ENCODE data around the gene ERCC5.

The ERCC5 gene

DNA sequence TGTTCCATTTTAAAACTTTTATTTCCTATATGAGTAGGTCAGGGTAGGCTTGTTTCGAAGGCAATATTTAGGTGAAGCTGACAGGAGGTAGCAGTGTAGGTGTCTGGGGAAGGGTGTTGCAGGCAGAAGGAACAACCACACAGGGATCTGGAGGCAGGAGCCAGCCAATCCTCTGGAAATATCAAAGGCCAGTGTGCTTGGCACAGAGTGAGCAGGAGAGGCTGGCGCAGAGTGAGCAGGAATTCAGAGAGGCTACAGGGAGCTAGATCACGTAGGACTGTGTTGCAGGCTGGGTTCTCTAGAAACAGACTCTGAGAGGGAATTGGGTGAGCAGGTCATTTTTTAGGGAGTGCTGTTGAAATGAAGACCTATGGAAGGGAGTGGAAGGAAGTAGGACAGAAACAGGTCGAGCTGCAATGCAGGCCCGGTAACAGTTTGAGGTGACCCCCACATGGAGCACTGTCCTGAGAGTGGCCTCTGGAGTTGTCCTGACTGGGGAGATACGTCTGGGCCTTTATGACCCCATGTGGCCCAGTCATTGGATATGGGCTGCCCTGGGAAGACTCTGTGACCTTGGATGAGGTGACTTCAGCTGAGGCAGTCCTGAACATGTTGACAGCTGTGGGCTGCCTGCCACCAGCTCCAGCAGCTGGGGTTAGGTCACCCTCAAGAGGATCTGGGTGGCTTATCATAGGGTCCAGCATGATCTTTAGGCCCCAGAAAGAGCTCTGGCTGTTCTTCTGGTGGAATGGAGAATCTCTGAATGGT, 51.7 kb downstream of the ERCC5 start:
- DNase-seq: no peak

DNA sequence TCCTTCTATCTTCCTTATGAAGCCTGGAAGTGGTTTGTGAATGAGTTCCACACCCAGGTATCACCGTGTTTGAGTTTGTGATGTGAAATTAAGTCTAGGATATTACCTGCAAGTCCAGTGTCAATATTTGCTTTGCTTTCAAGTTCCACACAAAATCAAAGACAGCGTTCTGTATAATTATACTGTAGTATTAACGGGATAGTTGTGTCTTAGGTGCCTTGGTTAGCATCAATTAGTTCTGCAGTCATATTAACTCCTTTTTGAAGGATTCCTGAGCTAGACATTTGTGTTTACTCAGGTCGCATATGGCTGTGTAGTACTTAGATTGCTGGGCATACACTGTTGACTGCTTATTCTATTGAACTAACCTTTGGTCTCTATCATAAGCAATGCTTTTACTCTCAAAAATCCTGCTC, 54.4 kb downstream of the ERCC5 start:
- no peak for DNase-seq

DNA sequence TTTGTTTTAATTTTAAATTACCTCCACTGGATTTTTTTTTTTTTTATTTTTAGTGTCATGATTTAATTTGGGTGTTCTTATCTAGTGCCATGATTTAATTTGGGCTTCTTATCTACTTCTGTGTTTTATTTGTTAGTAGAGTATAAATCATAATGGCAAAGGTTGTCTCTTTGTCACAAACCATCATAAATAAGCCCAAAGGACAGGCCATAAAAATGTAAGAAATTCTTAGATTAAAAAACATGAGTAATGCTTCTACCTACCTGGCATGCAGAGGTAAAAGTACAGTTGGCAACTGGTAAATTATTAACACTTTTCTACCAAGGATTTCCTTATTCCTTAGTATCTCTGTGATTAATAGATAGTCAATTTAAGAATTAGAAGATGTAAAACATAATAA, 55.2 kb downstream of the ERCC5 start:
- DNase-seq: no peak

DNA sequence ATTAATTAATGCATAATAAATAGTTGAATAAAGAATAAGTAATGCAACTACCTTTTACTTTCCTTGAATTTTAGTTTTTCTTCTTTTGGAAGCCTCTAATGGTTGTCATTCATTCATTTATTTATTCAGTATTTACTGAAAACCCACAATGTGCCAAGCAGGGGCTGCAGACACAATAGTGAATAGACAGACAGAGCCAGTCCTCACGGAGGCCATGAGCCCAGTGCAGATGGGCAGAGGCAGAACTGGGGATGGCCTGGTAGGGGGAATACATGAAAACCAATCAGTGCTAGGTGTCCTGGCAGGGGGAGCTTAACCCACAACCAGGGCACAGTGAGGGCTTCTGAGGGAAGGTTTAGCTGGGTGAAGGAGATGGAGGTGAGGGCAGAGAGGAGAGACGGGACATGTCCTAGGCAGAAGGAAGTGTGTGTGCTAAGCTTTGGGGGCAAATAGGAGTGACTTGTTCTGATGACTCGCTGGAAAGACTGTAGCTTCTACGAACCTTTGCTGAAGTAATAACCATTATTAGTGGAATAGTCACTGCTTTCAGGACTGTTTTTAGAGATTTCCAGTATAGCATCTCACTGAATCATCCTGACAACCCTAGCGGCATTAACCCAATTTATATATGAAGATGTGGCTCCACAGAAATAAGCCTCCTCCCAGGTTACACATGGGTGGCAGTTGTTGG, 55.9 kb downstream of the ERCC5 start:
- no peak for DNase-seq

DNA sequence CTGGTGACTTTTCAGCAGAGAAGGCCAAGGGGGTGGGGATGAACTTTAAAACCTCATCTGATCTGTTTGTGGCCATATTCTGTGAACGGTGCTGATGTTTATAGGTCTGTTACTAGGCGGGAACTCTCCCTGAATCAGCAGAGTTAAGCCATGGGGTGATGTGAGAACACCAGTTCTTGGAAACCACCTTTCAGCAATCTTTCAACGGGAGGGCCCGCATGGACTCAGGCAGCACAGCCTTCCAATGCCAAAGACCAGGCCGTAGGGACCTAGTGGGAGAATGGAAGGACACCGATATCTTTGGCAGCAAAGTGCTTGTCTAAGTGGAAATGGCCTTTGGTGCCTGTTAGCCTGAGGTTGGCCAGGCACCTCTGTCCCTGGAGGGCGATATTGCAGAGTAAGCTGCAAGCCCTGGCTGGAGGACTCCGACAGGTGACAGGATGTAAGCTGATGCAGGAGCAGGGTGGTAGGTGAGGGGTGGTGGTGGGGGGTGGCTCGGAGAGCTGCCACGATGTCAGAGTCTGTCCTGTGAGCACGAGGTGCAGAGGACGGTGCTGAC, 57.0 kb downstream of the ERCC5 start:
- no peak for DNase-seq

DNA sequence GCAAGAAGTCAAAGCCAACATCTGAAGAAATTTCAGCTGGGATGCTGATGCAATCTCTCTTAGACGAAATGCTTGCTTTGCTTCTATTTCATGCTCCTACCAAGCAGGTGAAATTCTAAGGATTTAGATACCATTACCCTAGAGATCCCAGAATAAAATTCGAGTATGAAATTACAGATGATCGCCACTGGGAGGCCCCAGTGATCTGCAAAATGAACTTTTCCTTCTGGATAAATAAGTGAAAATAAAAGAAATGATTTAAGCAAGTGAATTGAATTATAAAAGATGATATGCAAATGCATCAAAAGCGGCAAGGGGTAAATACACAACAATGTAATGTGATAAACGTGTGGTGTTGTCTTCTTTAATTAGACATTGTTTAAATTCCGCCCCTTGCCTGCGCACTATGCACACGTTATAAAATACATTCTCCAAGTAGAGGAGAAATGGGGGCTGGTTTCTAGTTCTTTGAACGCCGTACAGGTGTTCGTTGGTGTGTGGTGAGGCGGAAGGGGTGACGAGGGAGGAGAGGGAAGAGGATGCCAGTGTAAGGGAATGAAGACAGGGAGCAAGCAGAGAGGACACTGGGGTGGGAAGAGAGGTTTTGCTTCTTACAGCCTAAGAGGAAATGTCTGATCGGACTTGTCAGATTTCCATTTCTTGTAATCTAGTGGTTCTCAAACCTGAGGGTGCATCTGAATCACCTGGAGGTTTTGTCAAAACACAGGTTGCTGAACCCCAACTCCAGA, 58.0 kb downstream of the ERCC5 start:
- DNase-seq: no peak

DNA sequence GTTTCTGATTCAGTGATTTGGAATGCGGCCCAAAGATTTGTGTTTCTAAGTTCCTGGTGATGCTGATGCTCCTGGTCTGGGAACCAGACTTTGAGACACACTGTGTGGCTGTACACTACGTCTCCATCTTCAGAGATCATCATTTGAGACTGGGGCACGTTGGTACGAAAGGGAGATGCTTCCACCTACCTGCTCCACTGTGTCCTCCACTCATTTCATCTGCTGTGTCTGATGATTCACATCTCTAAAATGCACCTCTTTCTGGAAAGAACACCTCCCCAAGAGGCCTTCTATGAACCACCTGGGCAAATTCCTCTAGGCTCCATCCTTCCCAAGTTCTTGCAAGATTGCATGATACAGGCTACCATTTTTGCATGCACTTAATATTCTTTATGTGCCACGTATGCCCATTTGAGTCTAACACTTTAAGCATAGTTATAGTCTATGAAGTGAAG, 58.6 kb downstream of the ERCC5 start:
- DNase-seq: no peak

DNA sequence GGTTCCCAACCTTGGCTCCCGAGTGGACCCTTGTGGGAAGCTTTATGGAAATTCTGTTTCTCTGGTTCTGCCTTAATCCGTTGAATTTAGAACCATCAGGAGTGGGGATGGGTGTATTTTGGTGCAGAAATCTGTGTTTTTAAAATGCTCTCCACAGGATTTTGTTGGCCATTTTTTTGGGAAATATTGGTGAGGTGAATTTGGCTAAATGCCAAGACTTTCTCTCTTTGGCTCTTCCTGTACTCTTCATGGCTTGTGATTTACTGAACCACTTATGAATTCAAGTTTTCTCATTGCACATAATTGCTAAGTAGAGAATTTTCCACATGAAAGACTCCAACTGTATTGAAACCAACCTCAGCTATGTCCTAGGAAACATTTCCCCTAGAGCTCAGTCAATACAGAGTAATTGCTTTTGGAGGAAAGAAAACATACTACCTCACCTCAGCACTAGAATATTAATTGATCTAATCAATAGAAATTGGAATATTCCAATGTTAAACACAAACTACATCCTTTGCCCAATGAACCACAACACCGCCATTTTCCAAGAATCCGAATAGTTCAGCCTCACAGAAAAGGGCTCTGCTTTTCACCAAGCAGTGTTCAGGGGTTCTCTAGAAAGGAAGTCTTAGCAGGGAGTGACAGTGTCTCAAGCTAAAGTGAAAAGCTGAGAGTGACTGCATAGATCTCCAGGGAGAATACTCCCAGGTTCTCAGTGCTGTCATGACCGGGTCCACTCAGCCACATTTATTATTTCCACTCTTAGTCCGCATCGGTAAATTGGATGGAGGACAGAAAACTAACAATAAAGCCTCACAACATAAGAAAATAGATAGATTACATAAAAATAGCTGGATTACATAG, 60.3 kb downstream of the ERCC5 start:
- no peak for DNase-seq

DNA sequence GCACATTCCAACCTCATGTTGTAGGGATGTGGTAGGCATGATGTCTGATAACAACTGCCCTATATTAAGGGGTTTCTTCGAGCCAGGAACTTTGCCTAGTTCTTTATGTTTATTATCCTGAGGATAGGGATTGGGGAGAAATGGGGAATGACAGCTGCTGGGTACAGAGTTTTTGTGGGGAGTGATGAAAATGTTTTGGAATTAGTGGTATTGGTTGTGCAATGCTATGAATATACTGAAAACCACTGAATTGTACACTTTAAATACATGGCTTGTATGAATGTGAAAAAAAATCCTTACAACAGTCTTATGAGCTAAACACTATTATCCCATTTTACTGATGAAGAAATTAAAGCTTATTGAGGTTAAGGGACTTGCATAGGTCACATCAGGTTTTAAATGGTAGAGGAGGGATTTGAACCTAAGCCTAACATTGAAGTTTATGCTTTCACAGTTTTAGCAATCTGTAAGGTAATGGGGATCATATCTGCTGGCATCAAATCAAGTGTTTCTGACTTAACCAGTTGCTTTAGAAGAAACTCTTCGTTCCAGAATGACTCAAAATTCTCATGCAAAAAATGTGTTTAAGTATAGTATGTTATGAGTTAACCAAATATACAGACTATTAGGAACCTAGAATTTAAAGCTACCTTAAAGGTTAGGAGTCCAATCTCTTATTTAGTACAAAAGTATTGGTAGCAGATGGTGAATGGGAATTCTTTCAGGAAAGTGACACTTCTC, 61.4 kb downstream of the ERCC5 start:
- no peak for DNase-seq

DNA sequence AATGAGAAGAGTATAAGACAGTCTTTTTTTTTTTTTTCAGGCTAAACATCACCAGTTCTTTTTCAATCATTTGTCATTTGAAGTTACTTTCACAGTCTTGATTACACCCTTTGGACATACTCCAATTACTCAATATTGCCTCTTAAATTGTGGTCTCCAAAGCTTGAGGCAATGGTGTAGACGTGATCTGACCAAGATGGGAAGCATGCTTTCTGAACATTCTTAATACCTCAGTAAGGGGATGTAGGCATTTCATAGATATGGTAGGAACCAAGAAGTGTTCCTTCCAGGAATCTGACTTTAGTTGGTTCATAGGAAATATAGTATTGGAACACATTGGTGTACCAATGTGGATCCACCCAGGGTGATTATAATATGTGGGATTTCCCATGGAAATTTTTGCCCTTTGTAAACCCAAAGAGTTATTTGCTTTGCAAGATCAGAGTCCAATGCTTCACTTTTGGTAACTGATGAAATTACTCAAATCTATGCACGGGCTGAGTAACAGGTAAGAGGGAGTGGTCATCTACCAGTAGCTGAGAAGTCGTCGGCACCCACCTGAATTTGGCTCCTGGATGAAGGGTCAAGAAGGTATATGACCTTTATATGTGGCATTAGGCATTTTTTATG, 62.2 kb downstream of the ERCC5 start:
- no peak for DNase-seq

DNA sequence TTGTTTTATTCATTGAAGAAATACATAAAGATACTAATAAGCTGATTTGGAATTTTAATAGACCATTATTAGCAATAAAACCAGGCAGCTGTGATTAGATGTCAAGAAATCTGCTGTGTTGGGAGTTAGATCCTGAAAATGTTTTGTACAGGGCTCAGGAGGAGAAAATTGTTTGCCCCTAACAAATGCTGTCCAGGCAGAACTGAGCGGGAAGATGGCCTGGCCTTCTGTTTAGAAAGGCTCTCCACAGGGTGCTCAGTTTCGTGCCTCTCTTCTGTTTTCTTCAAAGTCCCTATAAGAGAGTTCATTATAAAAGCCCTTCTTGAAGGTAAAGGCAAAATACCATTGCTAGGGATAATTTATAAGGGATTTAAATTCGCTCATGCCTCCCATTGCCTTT, 64.1 kb downstream of the ERCC5 start:
- DNase-seq: no peak

DNA sequence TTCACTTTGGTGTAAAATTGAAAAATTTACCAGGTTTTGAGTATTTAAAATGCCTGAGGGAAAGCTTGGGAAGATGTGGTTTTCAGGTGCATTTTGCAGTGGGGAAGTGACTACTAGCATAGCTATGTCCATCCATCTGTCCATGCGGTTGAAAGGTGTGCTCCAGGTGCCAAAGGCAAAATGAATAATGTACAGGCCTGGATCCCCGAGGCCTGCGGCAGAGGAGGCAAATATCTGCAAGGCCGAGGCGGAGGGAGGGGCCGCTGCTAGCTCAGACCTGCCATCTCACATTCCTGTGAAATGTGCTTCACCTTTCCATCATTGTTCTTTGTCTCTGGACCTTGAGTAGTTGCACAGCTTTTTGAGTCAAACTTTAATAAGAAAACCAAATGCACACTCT, 65.5 kb downstream of the ERCC5 start:
- DNase-seq: no peak

DNA sequence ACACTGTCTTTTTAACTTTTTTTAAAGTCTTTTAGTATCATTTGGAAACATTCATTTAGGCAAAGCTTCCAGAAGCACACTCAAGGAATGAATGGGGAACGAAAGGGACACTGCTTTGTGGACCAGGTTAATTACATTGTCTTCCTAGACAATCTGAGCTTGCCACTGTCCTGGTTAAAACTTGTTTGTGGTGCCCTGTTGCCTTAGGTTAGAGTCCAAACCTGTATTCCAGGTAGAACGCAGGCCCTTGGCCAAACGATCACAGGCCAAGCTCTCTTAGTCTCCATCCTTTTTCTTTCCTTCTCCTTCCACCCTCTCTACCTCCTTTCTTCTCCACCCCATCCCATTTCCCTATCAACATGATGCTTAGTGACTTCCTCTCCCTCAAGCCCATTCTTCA, 66.8 kb downstream of the ERCC5 start:
- no peak for DNase-seq

DNA sequence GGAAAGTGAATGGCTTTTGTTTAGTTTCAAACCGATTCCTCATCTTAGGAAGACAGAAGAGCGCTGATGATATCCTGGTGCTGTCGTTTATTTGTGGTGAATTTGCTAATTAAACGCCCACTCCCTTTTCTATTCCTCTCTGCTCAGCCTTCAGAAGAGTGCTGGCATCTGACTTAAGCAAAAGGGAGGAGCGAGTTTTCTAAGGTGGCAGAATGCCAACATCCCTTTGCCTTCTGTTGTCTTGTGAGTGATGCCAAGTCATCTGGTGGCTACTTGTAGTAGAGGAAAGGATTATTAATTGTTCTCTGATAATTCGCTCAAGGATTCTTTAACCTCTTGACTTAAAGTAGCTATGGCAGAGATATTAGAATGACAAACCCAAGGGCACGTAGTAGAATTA, 68.1 kb downstream of the ERCC5 start:
- no peak for DNase-seq

DNA sequence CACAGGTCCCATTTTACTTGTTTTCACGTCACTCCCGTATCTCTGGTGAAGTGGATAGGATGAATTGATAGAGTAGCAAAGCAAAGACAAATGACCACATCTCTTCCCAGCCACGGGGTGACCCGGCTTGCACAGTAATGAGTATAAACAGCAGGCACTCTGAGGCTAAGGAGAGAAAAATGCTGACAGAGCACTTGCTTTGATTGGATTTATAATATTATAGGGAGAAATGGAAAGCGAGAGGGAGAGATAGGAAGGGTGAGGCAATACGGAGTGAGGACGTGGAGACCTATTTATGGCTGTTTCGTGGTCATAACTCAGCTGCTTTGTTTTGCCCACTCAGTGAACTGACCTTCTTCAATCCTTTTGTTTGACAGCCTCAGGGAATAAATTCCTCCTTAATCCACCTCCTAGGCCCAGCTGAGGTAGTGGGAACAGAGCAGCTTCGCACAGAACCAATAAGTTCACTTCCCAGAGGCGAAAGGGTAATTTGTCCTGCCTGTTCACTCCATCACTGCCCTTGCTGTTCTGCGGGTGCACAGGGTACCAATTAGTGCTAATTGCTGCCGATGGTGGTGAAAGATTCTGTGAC, 68.6 kb downstream of the ERCC5 start:
- no peak for DNase-seq

DNA sequence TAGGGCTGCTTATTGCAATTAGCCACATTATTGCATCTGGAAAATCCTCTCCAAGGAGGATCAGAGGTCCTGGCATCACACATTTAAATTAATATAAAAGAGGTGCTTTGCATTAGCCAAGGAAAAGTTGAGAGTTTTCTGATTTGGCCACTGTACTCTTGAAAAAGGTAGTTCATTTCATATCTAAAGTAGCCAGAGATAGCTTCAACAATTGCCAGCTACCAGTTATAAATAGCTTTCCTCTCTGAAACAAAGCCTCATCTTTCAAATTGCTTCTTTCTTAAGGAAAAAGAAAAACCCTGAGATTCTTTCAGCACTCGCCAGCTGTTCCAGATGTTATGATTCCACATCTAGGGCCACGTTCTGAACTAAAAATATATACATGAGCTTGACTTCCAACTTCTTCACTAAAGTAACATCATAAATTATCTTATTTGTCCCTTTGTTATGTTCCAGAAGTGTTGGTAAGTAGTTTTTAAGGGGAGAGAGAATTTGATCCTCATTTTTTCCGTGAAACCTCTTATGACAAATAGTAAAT, 69.6 kb downstream of the ERCC5 start:
- no peak for DNase-seq

DNA sequence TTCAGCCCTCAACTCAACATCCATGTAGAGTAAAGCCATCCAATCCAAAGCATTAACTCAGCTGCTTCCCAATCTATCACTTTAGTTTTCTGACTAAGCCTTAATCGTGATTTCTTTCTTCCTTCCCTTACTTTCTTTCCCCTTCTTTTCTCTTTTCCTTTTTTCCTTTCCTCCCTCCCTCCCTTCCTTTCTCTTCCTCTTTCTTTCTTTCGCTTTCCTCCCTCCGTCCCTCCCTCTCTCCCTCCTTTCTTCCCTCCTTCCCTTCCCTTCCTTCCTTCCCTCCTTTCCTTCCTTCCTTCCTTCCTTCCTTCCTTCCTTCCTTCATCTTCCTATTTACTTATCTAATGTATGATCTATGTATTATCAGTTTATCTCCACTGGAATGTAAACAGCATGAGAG, 71.2 kb downstream of the ERCC5 start:
- no peak for DNase-seq

DNA sequence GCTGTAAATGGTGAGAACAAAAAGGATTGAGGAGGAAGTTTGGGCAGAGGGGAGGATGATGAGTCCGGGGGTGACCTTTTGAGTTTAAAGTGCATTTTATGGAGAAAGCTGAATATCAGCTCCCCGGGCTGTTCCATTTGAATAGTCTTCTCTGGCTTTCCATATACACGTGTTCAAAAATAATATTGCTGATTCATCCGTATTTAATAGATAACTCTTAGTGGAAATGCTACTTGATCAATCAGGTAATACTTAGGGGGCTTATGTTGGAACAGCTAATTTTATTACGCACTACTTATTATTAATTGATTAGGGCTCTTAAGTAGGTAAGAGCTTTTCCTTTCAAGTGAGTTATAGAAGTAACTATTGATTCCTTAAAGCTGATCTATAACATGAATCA, 76.4 kb downstream of the ERCC5 start:
- DNase-seq: no peak
